Calu3 (cell line): ENCODE results near the gene MAGI1. TPM values are rescaled to one million over a fixed set of nuclear protein-coding genes. Genes with fewer than 3 reads are reported as not detected.

ENCODE experiments used
- BruUV-seq: library from RNA; stranded (reverse); fragments of 400-500 nt; replicated peaks from 2 replicates; lab custom pipeline; 2021; lab: Mats Ljungman, UMichigan
- CTCF ChIA-PET: fragments of 300-600 bp; sonication (Branson Sonifier 250); formaldehyde crosslinking; loops from one replicate; lab custom pipeline; 2022; ENCODE audit warnings: antibody characterized with exemption; lab: Charles Lee
- DNase-seq: peaks from one replicate; pipeline ENCODE4 v3.0.0; 2022
- H3K27ac Mint-ChIP-seq: one replicate; pipeline ENCODE4 v1.8.0; 2022; ENCODE audit warnings: mixed read lengths; ENCODE audit not compliant: unreplicated experiment
- H3K27me3 Mint-ChIP-seq: one replicate; pipeline ENCODE4 v1.8.0; 2022; ENCODE audit warnings: mixed read lengths; ENCODE audit not compliant: unreplicated experiment
- H3K36me3 Mint-ChIP-seq: one replicate; pipeline ENCODE4 v1.8.0; 2022; ENCODE audit warnings: mild to moderate bottlenecking, moderate library complexity, mixed read lengths; ENCODE audit not compliant: insufficient read depth, unreplicated experiment
- H3K4me1 Mint-ChIP-seq: one replicate; pipeline ENCODE4 v1.8.0; 2022; ENCODE audit warnings: mild to moderate bottlenecking, low read depth, mixed read lengths; ENCODE audit not compliant: unreplicated experiment
- H3K4me3 Mint-ChIP-seq: one replicate; pipeline ENCODE4 v1.8.0; 2022; ENCODE audit warnings: mild to moderate bottlenecking, low read depth, moderate library complexity, mixed read lengths; ENCODE audit not compliant: unreplicated experiment
- H3K9me3 Mint-ChIP-seq: one replicate; pipeline ENCODE4 v1.8.0; 2022; ENCODE audit warnings: low read depth, mixed read lengths; ENCODE audit not compliant: unreplicated experiment
- intact Hi-C: fragments of 100-400 bp; cut with micrococcal nuclease; formaldehyde crosslinking; loops from one replicate; pipeline ENCODE4 v1.10.0; 2022; ENCODE audit not compliant: unreplicated experiment
- total RNA-seq: library from RNA; stranded (reverse); gene quantifications from 2 replicates; pipeline ENCODE4 v1.2.3, GENCODE V29; 2022
- TF ChIP-seq, protein P1 (sequence below): fragments of 200-600 bp; IDR thresholded peaks from one replicate; pipeline ENCODE4 v1.8.0; 2022; ENCODE audit warnings: antibody characterized with exemption; ENCODE audit not compliant: unreplicated experiment

MAGI1 gene
- total RNA-seq, 1 experiment from 2014 or later = 76.4 TPM

- no peaks in the 10 kb centered on the region for H3K9me3 Mint-ChIP-seq
- no peaks in the 10 kb centered on the region for H3K27me3 Mint-ChIP-seq
- BruUV-seq = no TSS peak
- CTCF ChIA-PET = no interaction called here
- DNase-seq = no peak
- no peak overlapping the region for H3K27ac Mint-ChIP-seq
- no peaks in the 10 kb centered on the region for H3K36me3 Mint-ChIP-seq
- H3K4me3 Mint-ChIP-seq = no peak overlapping the region
- intact Hi-C loops = no loop called here
- TF ChIP-seq, protein P1, sequence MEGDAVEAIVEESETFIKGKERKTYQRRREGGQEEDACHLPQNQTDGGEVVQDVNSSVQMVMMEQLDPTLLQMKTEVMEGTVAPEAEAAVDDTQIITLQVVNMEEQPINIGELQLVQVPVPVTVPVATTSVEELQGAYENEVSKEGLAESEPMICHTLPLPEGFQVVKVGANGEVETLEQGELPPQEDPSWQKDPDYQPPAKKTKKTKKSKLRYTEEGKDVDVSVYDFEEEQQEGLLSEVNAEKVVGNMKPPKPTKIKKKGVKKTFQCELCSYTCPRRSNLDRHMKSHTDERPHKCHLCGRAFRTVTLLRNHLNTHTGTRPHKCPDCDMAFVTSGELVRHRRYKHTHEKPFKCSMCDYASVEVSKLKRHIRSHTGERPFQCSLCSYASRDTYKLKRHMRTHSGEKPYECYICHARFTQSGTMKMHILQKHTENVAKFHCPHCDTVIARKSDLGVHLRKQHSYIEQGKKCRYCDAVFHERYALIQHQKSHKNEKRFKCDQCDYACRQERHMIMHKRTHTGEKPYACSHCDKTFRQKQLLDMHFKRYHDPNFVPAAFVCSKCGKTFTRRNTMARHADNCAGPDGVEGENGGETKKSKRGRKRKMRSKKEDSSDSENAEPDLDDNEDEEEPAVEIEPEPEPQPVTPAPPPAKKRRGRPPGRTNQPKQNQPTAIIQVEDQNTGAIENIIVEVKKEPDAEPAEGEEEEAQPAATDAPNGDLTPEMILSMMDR = no peak
- H3K4me1 Mint-ChIP-seq = no peaks in the 10 kb centered on the region
Measured at GRCh38 chr3:65748326-65748725, 290.4 kb downstream of the MAGI1 start.

DNA sequence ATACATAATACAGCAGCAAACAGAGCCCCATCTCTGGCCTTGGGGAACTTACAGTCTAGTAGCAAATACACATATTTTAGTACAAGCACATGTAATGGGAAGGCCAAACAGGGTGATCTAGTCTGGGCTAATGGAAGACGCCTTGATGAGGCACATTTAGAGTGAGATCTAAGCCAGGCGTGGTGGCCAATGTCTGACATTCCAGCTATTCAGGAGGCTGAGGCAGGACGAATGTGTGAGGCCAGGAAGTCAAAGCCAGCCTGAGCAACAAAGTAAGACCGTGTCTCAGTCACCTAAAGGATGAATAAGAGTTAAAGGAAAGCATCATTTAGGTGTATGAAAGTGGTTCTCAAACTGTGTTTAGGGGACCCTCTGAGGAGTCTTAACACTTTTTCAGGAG lies 291.9 kb downstream of the MAGI1 start:
- H3K9me3 Mint-ChIP-seq = no peaks in the 10 kb centered on the region

GRCh38 chr3:65745306-65745705 lies 293.4 kb downstream of the MAGI1 start:
- BruUV-seq = no TSS peak
- CTCF ChIA-PET = interaction anchor here (0.6 kb wide), 1 partner anchor 150 kb away, joined by 3 read pairs; no protein-coding TSS in a partner anchor
- H3K4me3 Mint-ChIP-seq = no peak overlapping the region
- H3K27ac Mint-ChIP-seq = no peak overlapping the region
- H3K4me1 Mint-ChIP-seq = no peaks in the 10 kb centered on the region
- H3K36me3 Mint-ChIP-seq = no peaks in the 10 kb centered on the region
- no peaks in the 10 kb centered on the region for H3K9me3 Mint-ChIP-seq
- no peaks in the 10 kb centered on the region for H3K27me3 Mint-ChIP-seq
- intact Hi-C loops = no loop called here
- DNase-seq = no peak
- TF ChIP-seq, protein P1 = no peak

More for the DNA sequence above, 291.9 kb downstream of the MAGI1 start:
- TF ChIP-seq, protein P1 = no peak
- Mint-ChIP-seq H3K27me3 (no peaks in the 10 kb centered on the region), H3K4me3 (no peak overlapping the region), H3K4me1 (no peaks in the 10 kb centered on the region), H3K36me3 (no peaks in the 10 kb centered on the region), H3K27ac (no peak overlapping the region)
- no peak for DNase-seq
- no TSS peak for BruUV-seq
- CTCF ChIA-PET = no interaction called here
- intact Hi-C loops = no loop called here

DNA sequence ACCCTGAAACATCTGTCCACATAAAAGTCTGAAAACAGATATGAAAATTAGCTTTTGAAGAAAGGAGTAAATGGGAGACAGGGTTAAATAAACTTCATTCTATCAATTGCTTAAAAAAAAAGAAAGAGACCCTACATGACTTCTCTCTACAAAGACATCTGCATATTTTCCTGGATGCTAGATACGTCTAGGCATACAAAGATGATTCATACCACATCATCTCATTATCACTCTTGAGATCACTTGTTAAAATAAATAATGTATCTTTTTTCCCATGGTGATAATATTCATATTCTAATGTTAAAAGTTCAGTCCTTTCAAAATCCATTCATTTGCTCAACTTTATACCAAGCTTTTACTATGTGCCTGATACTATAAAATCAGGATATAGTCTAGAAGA lies 295.8 kb downstream of the MAGI1 start:
- CTCF ChIA-PET = no interaction called here
- intact Hi-C loops = no loop called here
- Mint-ChIP-seq H3K27ac (no peak overlapping the region), H3K4me3 (no peak overlapping the region), H3K36me3 (no peaks in the 10 kb centered on the region), H3K4me1 (no peaks in the 10 kb centered on the region), H3K27me3 (no peaks in the 10 kb centered on the region), H3K9me3 (no peaks in the 10 kb centered on the region)
- no peak for DNase-seq
- TF ChIP-seq, protein P1 = no peak
- no TSS peak for BruUV-seq
